LNCAP (cell line): ENCODE data around the gene CRCP.

Experiments
- TF ChIP-seq, protein P1 (sequence below): fragments of 450-650 bp; IDR thresholded peaks from 2 replicates; pipeline ENCODE4 v1.5.1; 2017; ENCODE audit warnings: mild to moderate bottlenecking

Gene CRCP

DNA sequence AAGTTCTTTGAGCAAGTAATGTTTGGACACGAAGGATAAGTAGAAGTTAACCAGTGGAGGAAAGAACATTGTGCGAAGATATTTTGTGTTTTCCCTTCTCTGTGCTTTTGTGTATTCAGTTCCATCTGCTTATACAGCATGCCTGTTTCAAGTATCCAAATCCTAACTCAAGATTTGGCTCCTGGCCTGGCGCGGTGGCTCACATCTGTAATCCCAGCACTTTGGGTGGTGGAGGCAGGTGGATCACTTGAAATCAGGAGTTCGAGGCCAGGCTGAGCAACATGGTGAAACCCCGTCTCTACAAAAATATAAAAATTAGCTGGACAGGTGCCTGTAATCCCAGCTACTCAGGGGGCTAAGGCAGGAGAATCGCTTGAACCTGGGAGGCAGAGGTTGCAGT lies 49.7 kb downstream of the CRCP start:
- TF ChIP-seq, protein P1, sequence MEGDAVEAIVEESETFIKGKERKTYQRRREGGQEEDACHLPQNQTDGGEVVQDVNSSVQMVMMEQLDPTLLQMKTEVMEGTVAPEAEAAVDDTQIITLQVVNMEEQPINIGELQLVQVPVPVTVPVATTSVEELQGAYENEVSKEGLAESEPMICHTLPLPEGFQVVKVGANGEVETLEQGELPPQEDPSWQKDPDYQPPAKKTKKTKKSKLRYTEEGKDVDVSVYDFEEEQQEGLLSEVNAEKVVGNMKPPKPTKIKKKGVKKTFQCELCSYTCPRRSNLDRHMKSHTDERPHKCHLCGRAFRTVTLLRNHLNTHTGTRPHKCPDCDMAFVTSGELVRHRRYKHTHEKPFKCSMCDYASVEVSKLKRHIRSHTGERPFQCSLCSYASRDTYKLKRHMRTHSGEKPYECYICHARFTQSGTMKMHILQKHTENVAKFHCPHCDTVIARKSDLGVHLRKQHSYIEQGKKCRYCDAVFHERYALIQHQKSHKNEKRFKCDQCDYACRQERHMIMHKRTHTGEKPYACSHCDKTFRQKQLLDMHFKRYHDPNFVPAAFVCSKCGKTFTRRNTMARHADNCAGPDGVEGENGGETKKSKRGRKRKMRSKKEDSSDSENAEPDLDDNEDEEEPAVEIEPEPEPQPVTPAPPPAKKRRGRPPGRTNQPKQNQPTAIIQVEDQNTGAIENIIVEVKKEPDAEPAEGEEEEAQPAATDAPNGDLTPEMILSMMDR, result no peak

DNA sequence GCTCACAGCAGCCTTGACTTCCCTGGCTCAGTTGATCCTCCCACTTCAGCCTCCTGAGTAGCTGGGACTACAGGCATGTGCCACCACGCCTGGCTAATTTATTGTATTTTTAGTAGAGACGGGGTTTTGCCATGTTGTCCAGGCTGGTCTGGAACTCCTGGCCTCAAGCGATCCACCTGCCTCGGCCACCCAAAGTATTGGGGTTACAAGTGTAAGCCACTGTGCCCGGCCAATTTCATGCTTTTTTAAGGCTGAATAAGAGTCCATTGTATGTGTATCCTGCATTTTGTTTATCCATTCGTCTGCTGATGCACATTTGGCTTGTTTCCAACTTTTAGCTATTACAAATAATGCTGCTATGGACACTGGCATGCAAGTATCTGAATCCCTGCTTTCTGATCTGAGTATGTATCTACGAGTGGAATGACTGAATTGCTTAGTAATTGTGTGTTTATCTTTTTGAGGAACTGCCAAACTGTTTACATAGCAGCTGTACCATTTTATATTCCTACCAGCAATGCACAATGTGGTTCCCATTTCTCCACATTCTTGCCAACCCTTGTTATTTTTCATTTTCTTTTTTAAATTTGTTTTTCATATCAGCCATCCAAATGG lies 53.2 kb downstream of the CRCP start:
- TF ChIP-seq, protein P1, result no peak

GRCh38 chr7:66169616-66170015 lies 55.0 kb downstream of the CRCP start:
- TF ChIP-seq, protein P1, result no peak

- TF ChIP-seq, protein P1, result no peak
These were observed 55.9 kb downstream of the CRCP start for GRCh38 chr7:66170309-66171231.

- TF ChIP-seq, protein P1, result no peak
These were observed 59.2 kb downstream of the CRCP start for GRCh38 chr7:66173856-66174255.

DNA sequence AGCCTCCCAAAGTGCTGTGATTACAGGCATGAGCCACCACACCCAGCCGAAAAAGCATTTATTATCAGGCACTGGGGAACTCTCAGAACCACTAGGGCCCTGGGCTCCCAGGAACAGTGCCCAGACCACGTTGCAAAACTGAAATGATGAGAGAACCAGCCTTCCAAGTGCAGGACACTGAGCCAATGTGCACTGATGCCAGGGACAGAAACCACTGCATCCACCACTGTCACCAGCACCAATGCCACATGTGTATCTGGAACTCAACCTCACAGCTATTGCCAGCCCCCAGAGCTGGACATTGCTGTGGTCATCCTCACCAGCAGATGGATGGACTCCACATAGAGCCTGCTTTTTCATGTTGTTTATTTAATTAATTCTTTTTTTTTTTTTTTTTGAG lies 62.3 kb downstream of the CRCP start:
- TF ChIP-seq, protein P1, result no peak

- TF ChIP-seq, protein P1, result no peak
These were observed 63.6 kb downstream of the CRCP start for GRCh38 chr7:66178258-66178657.
